OCI-LY3 (cell line): ENCODE data around the gene DCUN1D3.

Experiments used
- H2AFZ ChIP-seq: fragments of 200-600, 300-600 bp; shearing (Covaris generic); 2 replicates; pipeline ENCODE4 v1.6.0; 2014; ENCODE audit warnings: antibody characterized with exemption, low read depth, low read length
- H3K27ac ChIP-seq: fragments of 200-600, 300-600 bp; sonication (generic); 2 replicates; pipeline ENCODE4 v1.5.1; 2014; ENCODE audit warnings: mild to moderate bottlenecking, low read length, moderate library complexity, mixed read lengths
- H3K27me3 ChIP-seq: fragments of 200-600, 300-600 bp; sonication (generic); 2 replicates; pipeline ENCODE4 v1.6.1; 2014; ENCODE audit warnings: low read depth, low read length, mixed read lengths
- H3K36me3 ChIP-seq: fragments of 200-600, 300-600 bp; sonication (generic); replicated peaks from 2 replicates; pipeline ENCODE3; 2014; ENCODE audit warnings: low read depth, low read length, mixed read lengths
- H3K4me1 ChIP-seq: fragments of 300-600, 200-600 bp; sonication (generic); 2 replicates; pipeline ENCODE4 v1.6.1; 2014; ENCODE audit warnings: low read length, mixed read lengths
- H3K4me2 ChIP-seq: fragments of 200-600, 300-600 bp; sonication (generic); 2 replicates; pipeline ENCODE4 v1.6.1; 2014; ENCODE audit warnings: low read length, mixed read lengths
- H3K4me3 ChIP-seq: fragments of 300-600, 200-600 bp; sonication (generic); 2 replicates; pipeline ENCODE4 v1.5.1; 2014; ENCODE audit warnings: antibody characterized with exemption, mild to moderate bottlenecking, low read length, moderate library complexity
- H3K79me2 ChIP-seq: fragments of 300-600, 200-600 bp; shearing (Covaris generic); 2 replicates; pipeline ENCODE4 v1.6.1; 2014; ENCODE audit warnings: mild to moderate bottlenecking, low read length, mixed read lengths
- H3K9ac ChIP-seq: fragments of 300-600, 200-600 bp; shearing (Covaris generic); 2 replicates; pipeline ENCODE4 v1.6.0; 2014; ENCODE audit warnings: mild to moderate bottlenecking, low read length, moderate library complexity
- H3K9me3 ChIP-seq: fragments of 200-600, 300-600 bp; shearing (Covaris generic); 2 replicates; pipeline ENCODE4 v1.6.1; 2014; ENCODE audit warnings: low read length, mixed read lengths; ENCODE audit not compliant: insufficient read depth
- H4K20me1 ChIP-seq: fragments of 200-600, 300-600 bp; sonication (generic); 2 replicates; pipeline ENCODE4 v1.6.1; 2016; ENCODE audit warnings: low read length, mixed read lengths; ENCODE audit not compliant: insufficient read depth
- EZH2phosphoT487 ChIP-seq: fragments of 200-600 bp; shearing (Covaris generic); IDR thresholded peaks from 2 replicates; pipeline ENCODE4 v1.6.1; 2018; ENCODE audit warnings: antibody characterized with exemption, mixed run types, low read depth
- TF ChIP-seq, protein P1 (sequence below): fragments of 200-600, 300-600 bp; sonication (generic); IDR thresholded peaks from 2 replicates; pipeline ENCODE4 v1.5.1; 2014; ENCODE audit warnings: antibody characterized with exemption, low read length, low read depth

Gene DCUN1D3

DNA sequence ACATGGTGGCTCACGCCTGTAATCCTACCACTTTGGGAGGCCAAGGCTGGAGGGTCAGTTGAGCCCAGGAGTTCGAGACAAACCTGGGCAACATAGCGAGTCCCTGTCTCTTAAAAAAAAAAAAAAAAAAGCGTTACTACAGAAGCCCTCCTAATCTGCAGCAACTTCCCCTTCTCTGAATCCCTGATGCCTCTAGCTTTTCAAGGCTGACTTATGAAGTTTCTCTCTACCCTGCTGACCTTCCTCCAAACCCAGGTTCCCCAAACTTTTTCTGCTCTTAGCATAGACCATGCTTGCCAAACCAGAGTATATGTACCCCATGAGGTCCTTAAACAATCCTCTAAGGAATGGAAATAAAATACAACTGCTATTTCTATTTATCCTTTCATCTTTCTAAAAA lies 16.8 kb upstream of the DCUN1D3 start:
- Histone ChIP-seq H3K4me1 (no peaks in the 10 kb centered on the region), H3K36me3 (no peaks in the 10 kb centered on the region), H3K4me2 (no peak overlapping the region), H3K9me3 (no peaks in the 10 kb centered on the region), H3K4me3 (no peak overlapping the region), H4K20me1 (0 out of 2 replicates have a peak, but pooled peaks cover 3% of the 10 kb centered on the region), H3K79me2 (no peaks in the 10 kb centered on the region), H2AFZ (no peak overlapping the region), H3K27me3 (no peaks in the 10 kb centered on the region), H3K9ac (no peak overlapping the region), H3K27ac (no peak overlapping the region)
- TF ChIP-seq, protein P1, sequence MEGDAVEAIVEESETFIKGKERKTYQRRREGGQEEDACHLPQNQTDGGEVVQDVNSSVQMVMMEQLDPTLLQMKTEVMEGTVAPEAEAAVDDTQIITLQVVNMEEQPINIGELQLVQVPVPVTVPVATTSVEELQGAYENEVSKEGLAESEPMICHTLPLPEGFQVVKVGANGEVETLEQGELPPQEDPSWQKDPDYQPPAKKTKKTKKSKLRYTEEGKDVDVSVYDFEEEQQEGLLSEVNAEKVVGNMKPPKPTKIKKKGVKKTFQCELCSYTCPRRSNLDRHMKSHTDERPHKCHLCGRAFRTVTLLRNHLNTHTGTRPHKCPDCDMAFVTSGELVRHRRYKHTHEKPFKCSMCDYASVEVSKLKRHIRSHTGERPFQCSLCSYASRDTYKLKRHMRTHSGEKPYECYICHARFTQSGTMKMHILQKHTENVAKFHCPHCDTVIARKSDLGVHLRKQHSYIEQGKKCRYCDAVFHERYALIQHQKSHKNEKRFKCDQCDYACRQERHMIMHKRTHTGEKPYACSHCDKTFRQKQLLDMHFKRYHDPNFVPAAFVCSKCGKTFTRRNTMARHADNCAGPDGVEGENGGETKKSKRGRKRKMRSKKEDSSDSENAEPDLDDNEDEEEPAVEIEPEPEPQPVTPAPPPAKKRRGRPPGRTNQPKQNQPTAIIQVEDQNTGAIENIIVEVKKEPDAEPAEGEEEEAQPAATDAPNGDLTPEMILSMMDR: no peak
- no peak for TF ChIP-seq EZH2phosphoT487

DNA sequence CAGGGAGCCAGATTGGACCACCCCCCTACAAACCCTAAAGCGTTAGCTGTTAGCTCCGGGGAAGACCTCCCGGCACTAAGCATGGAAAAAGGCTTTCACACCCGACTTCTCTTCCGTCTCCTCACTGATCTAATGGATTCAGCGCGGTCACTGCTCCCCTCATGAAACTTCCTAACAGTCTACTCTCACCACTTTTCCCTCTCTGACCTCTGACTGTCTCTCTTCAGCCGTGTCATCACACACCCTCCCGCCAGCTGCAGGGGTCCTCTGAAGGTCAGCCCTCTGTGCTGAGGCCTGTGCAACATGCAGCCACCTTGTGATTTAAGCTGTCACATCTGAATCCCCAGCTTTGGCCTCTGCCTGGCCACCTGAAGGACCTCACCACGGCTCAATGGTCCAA lies 16.1 kb upstream of the DCUN1D3 start:
- H3K4me2 ChIP-seq: no peak overlapping the region
- no peaks in the 10 kb centered on the region for H3K36me3 ChIP-seq
- H3K79me2 ChIP-seq: no peaks in the 10 kb centered on the region
- H3K27me3 ChIP-seq: no peaks in the 10 kb centered on the region
- no peak overlapping the region for H2AFZ ChIP-seq
- no peak overlapping the region for H3K9ac ChIP-seq
- H3K9me3 ChIP-seq: no peaks in the 10 kb centered on the region
- TF ChIP-seq, protein P1: no peak
- no peak for TF ChIP-seq EZH2phosphoT487
- no peaks in the 10 kb centered on the region for H3K4me1 ChIP-seq
- H4K20me1 ChIP-seq: peaks cover 5% of the 10 kb centered on the region
- no peak overlapping the region for H3K4me3 ChIP-seq
- H3K27ac ChIP-seq: no peak overlapping the region

DNA sequence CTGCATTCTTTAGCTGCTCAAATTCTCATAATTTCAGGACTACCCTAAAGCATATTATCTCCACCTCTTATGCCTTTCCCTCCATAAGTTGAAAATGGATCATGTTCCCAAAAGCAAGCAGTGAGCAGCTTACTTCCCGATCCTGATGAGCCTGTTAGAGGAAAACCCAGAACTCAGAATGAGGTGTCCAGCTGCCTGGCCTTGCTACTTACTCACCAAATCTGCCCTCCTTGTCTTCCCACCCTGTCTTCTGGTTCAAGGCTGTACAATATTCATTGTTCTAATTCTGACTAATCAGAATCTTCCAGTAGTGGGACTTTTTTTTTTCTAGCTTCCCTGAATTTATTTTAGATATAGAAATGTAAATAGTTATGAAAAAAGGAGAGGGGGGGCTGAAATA lies 11.2 kb upstream of the DCUN1D3 start:
- H4K20me1 ChIP-seq: peaks cover 46% of the 10 kb centered on the region
- H3K79me2 ChIP-seq: no peaks in the 10 kb centered on the region
- no peak for TF ChIP-seq EZH2phosphoT487
- TF ChIP-seq, protein P1: no peak
- H2AFZ ChIP-seq: no peak overlapping the region
- no peak overlapping the region for H3K4me3 ChIP-seq
- H3K4me2 ChIP-seq: no peak overlapping the region
- no peaks in the 10 kb centered on the region for H3K4me1 ChIP-seq
- peaks cover 7% of the 10 kb centered on the region for H3K27me3 ChIP-seq
- H3K27ac ChIP-seq: no peak overlapping the region
- H3K36me3 ChIP-seq: no peaks in the 10 kb centered on the region
- no peak overlapping the region for H3K9ac ChIP-seq
- H3K9me3 ChIP-seq: no peaks in the 10 kb centered on the region

DNA sequence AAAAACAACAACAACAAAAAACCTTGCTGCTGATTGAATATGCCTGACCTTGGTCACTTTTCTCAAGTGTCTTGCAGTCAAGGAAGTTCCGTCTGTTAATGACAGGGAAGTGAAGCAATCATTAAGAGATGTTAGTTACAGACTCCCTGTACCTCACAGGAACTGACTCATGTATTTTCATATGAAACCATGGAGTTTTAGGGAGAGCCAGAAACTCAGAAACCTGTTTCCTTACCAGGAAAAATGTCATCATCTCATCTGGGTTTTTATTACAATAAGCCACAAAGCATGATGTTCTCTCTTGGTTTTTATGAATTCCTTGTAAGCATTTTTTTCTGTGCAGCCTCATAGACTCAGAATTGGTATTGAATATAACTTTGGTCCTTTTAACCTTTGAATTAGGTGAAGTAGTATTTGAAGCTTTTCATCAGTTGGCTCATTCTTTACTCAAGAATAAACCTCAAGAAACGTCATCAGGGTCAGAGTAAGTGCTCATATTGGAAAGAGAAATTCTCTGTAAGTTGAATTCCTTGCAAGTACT lies 10.7 kb upstream of the DCUN1D3 start:
- Histone ChIP-seq H3K36me3 (no peaks in the 10 kb centered on the region), H3K9ac (no peak overlapping the region), H3K4me2 (no peak overlapping the region), H3K27ac (no peak overlapping the region), H2AFZ (no peak overlapping the region), H3K4me1 (no peaks in the 10 kb centered on the region), H3K27me3 (peaks cover 12% of the 10 kb centered on the region), H3K79me2 (no peaks in the 10 kb centered on the region), H3K4me3 (no peak overlapping the region), H3K9me3 (no peaks in the 10 kb centered on the region), H4K20me1 (peaks cover 51% of the 10 kb centered on the region)
- TF ChIP-seq, protein P1: no peak
- no peak for TF ChIP-seq EZH2phosphoT487
